T-helper 1 cell (primary cell): ENCODE measurements around the gene NCAM2.

Experiments
- DNase-seq, 5 donors: peaks; one replicate each; pipeline ENCODE4 v3.0.0-alpha.2; 2012 to 2020

NCAM2 gene

DNA sequence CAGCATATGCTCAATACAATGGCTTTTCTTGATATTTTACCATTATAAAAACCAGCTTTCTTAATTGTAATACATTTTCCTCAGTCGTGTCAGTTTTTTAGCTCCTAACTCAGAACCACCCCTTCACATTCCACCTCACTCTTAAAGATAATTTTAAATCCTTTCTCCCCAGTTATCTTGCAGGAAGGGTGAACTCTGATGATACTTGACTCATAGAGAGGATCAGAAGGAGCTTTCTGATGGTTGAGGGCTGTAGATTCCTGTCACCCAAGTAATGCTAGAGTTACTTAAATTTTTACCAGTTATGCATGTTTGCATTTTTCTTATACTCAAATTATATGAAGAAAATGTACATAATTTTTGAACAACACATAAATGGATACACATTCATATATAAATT lies 233.7 kb downstream of the NCAM2 start:
- DNase-seq, result no peak

GRCh38 chr21:21232320-21232719 lies 234.1 kb downstream of the NCAM2 start:
- no peak for DNase-seq

DNA sequence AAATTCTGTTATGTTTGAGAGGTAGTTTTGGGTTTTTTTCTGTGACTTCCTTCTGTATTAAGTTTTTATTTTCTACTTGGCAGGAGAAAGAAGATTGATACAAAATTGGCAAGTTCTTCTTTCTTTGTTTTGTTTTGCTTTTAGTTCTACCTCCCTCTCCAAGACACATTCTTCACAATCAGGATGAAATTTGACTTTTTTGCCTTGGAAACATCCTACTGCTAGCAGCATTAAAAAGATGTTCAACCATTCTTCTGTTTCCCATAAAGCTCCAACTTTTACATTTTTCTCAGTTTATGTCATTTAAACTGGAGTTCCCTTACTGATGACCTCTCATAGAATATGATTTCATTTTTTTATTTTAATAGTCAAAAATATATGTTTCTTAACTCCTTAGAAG lies 234.8 kb downstream of the NCAM2 start:
- no peak for DNase-seq

- no peak for DNase-seq
These were observed 238.8 kb downstream of the NCAM2 start for GRCh38 chr21:21236996-21237395.

GRCh38 chr21:21238629-21239400 lies 240.6 kb downstream of the NCAM2 start:
- DNase-seq, result no peak

DNA sequence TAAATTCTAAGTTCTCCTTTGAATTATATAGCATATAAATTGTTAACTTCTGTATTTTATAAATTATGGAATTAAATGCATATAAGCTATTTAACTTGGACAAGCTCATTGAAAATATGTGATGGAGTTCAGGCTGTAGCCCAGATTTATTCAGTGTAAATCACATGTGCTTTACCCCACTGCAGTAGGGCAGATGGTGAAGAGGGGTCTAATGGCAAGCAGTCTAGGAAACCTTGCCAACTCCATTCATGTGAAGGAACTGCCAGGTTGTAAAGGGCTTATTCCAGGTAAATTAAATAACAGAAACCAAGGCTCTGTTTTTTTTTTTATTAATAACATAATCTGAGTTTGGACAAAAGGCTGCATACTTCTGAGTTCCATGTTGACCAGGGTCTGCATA lies 243.2 kb downstream of the NCAM2 start:
- no peak for DNase-seq

DNA sequence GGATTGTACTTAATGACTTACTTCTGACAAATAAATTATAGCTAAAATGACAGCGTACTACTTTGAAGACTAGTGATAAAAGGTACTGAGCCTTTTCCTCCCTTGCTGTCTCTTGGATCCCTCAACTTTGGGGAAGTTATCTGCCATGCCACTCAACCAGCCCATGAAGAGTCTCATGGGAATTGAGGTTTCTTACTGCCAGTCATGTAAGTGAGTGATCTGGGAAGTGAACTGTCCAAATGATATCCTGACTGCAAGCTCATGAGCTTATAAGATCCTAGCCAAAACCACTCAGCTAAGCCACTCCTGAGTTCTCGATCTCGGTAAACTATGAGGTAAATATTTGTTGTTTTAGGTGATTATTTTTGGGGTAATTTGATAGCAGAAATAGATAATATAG lies 247.8 kb downstream of the NCAM2 start:
- DNase-seq, result no peak

- DNase-seq, result no peak
These were observed 249.2 kb downstream of the NCAM2 start for GRCh38 chr21:21247424-21247823.

- DNase-seq, result no peak
These were observed 263.8 kb downstream of the NCAM2 start for GRCh38 chr21:21262048-21262447.

DNA sequence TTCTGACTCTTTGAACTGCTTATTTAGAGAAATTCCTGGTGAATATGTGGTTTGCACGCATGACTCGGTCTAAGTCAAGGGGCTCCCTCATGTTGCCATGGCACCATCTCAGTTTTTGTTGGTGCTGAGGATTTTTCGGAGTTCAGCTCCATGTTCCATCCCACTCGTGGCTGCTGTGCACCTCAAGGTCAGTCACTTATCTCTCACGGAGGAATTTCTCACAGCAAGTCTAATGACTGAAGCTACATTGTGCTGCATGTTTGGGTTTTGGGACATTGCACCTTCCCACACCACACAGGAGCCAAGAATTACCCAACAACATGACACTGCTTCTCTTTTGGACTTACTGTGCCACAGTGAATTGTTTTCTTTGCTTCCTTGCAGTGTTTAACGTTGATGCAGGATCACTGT lies 269.9 kb downstream of the NCAM2 start:
- no peak for DNase-seq

DNA sequence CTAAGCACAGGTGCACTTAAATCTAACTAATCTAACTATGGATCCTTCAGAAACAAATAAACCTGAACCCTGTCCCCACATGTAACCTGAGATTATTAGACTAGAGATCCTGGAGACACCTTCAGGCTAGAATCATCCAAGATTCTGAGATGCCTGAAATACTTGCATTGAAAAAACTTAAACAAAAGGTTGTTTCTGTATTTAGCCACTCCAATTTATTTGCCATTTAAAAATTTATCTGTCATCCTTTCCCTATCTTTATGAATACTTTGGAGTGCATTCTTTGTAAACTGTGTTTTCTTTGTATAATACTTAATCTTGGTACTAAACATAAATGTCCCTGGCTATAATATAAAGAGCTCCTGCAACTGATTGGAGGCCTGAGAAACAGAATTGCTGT lies 270.7 kb downstream of the NCAM2 start:
- no peak for DNase-seq

GRCh38 chr21:21279193-21279901 lies 281.1 kb downstream of the NCAM2 start:
- DNase-seq, result no peak

- no peak for DNase-seq
These were observed 285.6 kb downstream of the NCAM2 start for GRCh38 chr21:21283810-21284209.

DNA sequence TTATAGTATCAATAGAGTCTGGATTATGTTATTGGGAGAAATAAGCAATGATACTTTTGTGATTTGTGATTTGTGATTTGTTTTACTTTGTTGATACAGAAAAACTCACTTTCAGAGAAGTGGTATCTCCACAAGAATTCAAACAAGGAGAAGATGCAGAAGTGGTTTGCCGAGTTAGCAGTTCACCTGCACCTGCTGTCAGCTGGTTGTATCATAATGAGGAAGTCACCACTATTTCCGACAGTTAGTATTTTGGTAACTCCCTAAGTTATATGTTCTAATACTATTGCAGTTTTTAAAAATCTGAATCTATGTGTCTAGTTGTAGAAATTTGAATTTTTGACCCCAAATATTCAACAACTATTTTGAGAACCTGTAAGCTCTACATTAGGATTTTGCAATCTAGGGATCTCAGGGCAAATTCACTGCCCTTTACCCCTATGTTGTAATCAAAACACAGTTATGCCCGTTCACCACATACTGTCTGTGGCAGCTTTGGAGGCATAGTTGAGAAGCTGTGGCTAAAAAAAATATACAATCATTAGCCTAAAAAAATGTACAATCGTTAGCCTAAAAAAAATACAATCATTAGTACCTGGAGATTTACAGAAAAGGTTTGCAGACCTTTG lies 288.1 kb downstream of the NCAM2 start:
- DNase-seq, result no peak

GRCh38 chr21:21290751-21291150 lies 292.5 kb downstream of the NCAM2 start:
- DNase-seq, result no peak

DNA sequence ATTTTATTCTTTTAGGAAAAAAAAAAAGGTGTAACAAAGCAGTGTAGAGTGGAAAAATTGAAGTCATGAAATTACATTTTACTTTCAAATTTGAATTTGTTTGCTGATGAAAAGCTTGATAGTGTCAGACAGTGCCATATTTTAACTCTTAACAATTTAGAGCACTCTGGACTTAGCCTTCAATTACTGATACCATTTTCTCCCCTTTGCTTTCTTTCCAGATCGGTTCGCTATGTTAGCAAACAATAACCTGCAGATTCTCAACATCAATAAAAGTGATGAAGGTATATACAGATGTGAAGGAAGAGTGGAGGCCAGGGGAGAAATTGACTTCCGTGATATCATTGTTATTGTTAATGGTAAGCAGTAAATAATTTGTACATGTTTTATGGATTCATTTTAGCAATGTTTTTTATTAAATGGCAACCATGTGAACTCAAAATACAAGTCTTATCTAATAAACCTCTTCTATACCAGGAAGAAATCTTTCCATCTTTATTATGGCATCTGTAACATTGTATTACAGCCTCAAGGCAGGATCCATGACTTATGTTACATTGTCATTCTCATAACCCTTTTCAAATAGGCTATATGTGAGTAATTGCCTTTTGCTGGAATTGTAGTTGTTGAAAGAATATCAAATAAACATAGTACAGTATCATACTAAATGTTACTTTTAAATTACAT lies 293.8 kb downstream of the NCAM2 start:
- no peak for DNase-seq

DNA sequence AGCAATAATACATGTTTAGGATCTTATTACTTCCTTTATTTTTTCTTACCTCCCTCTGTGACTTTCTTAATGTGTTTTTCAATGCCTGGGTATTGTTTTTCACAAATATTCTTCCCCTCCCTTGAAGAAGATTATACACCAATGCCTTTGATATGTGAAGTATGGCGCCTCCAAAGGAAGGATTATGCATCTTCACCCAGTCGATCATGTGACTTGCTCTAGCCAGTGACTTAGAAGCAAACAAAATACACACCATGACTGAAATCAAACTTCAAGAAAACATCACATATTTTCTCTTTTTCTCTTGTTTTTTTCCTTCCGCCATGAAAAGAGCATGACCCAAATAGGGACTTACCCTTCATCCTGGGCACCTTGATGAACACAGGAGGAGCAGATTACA lies 297.1 kb downstream of the NCAM2 start:
- DNase-seq, result no peak

DNA sequence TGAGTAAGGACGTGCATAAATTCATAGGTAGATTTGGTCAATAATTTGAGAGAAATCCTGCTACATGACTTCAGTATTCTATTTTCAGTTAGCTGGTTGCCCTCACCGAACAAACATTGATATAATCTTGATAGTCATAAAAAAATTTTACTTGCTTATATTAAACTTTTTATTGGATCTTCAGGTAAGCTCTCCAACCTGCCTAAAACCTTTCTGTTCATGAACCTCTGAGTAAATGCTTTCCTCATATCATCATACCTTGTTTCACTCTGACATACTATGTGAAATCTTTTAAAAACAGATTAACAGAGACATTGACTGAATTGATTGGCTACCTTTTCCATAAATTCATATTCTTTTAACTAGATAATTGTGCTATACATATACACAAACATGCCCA lies 299.0 kb downstream of the NCAM2 start:
- DNase-seq, result no peak

GRCh38 chr21:21301013-21301412 lies 302.8 kb downstream of the NCAM2 start:
- no peak for DNase-seq

- DNase-seq, result no peak
These were observed 311.3 kb downstream of the NCAM2 start for GRCh38 chr21:21309510-21309909.

DNA sequence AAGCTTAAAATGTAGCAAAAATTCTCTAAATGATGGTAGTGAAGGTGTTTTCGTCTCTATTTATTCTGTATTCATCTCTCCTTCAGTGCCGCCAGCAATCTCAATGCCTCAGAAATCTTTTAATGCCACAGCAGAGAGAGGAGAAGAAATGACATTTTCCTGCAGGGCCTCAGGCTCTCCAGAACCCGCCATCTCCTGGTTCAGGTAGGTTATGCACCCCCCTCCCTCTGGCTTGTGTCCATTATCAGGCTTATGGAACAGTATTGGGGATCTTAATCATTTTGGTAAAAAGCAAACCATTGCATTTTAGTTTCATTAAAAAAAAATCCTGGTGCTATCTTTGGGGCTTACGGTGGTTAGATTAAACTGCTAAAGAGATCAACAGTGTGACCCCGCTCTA lies 326.1 kb downstream of the NCAM2 start:
- no peak for DNase-seq

DNA sequence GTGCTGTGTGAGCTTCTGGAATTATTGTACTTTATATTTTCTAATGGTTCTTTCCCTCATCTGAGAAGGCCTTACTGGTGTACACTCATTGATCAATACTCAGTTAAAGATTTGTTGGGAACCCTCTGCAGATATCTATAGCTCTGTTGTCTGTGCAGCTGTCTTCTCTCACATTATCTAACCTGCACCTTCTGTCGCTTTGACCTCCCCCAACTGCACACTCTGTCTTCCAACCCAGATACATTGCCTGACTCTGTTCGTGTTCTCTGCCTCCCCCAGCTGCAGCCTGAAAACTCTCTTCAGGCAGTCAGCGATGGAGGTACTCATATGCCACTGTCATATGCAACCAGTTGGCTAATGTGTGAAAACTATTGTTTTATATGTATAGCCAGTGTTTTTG lies 334.3 kb downstream of the NCAM2 start:
- DNase-seq, result no peak

GRCh38 chr21:21341041-21341440 lies 342.8 kb downstream of the NCAM2 start:
- no peak for DNase-seq
